ENCODE results near the gene LONRF2. TPM values are rescaled to one million over a fixed set of nuclear protein-coding genes. Genes with fewer than 3 reads are reported as not detected.

LONRF2 gene
- total RNA-seq, 1 donor from 2014 or later = 1.3 TPM

- no peak for DNase-seq (ENCODE audit: low read depth)
Measured at GRCh38 chr2:100283724-100284501, 38.4 kb downstream of the LONRF2 start.

GRCh38 chr2:100281521-100282438 is 40.5 kb downstream of the LONRF2 start:
- no peak for DNase-seq (ENCODE audit: low read depth)
- no peak for TF ChIP-seq CTCF (conservative IDR thresholded peaks at IDR 0.05; ENCODE audit: low read depth, low read length)
- no peak overlapping the region for H3K4me3 ChIP-seq (ENCODE audit: low read depth, low read length)

More at GRCh38 chr2:100283724-100284501, 38.4 kb downstream of the LONRF2 start:
- H3K4me3 ChIP-seq (ENCODE audit: low read depth, low read length) = no peak overlapping the region
- TF ChIP-seq CTCF (conservative IDR thresholded peaks at IDR 0.05; ENCODE audit: low read depth, low read length) = no peak

- DNase-seq (ENCODE audit: low read depth) = no peak
- no peak for TF ChIP-seq CTCF (conservative IDR thresholded peaks at IDR 0.05; ENCODE audit: low read depth, low read length)
- no peak overlapping the region for H3K4me3 ChIP-seq (ENCODE audit: low read depth, low read length)
Measured at GRCh38 chr2:100279586-100280534, 42.4 kb downstream of the LONRF2 start.

DNA sequence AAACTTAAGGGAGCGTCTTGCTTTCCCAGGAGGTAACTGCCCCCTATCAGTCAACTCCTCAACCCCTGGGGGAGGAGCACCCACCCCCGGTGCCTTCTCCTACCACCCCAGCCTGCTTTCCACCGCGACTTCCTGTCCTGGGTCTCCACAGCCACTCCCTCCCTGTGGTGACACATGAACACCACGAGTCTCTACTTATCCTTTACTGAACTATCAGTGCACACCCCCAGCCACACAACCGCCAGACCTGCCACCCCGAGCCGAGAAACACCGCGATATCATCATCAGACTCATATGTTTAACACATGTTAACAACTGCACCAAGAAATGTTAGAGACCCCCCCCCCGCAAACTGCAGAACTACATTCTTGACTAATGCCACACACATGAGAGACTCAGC is 43.3 kb downstream of the LONRF2 start:
- no peak for DNase-seq (ENCODE audit: low read depth)
- TF ChIP-seq CTCF (conservative IDR thresholded peaks at IDR 0.05; ENCODE audit: low read depth, low read length) = no peak
- H3K4me3 ChIP-seq (ENCODE audit: low read depth, low read length) = no peak overlapping the region

GRCh38 chr2:100278501-100278900 is 43.8 kb downstream of the LONRF2 start:
- DNase-seq (ENCODE audit: low read depth) = no peak
- H3K4me3 ChIP-seq (ENCODE audit: low read depth, low read length) = no peak overlapping the region
- TF ChIP-seq CTCF (conservative IDR thresholded peaks at IDR 0.05; ENCODE audit: low read depth, low read length) = no peak

GRCh38 chr2:100277540-100278207 is 44.6 kb downstream of the LONRF2 start:
- no peak for DNase-seq (ENCODE audit: low read depth)
- TF ChIP-seq CTCF (conservative IDR thresholded peaks at IDR 0.05; ENCODE audit: low read depth, low read length) = no peak

More at GRCh38 chr2:100277540-100278207, 44.6 kb downstream of the LONRF2 start:
- no peak overlapping the region for H3K4me3 ChIP-seq (ENCODE audit: low read depth, low read length)

Data from epithelial cell of proximal tubule (primary cell).